Measurements from ENCODE around the gene HAPSTR1.

HAPSTR1 gene

DNA sequence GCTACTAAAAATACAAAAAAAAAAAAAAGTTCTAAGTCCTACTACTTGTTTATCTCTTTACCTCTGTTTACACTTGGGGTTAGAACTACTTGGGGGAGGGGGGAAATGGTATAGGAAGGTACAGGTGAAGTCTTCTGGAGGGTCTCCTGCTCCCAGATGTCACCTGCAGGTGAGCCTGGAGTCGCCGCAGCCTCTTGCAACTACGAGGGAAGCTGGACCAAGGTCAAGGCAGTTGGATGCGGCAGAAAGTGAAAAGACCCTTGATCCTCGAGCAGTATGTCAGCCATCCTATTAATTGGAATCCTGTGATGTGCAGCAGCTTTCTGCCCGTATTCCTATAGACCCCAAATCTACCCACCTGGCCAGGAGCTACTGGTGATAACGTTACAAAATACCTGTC, 33.0 kb downstream of the HAPSTR1 start:
- H3K27ac ChIP-seq, result no peak overlapping the region
- no peaks in the 10 kb centered on the region for H3K9me3 ChIP-seq
- no peaks in the 10 kb centered on the region for H3K27me3 ChIP-seq
- DNase-seq, result no peak
- TF ChIP-seq CTCF (IDR thresholded peaks at IDR 0.05), result no peak
- peaks cover 0 to 26% (median 22%) of the 10 kb centered on the region in 3 donors for H3K36me3 ChIP-seq
- intact Hi-C loops (cut with DNase I; ENCODE audit: low total_unique reads), result no loop called here
- H3K4me3 ChIP-seq, result no peak overlapping the region
- peaks cover 0 to 70% (median 46%) of the 10 kb centered on the region in 4 donors for H3K4me1 ChIP-seq

- Histone ChIP-seq H3K4me3 (no peak overlapping the region), H3K36me3 (peaks cover 0 to 26% (median 22%) of the 10 kb centered on the region in 3 donors), H3K4me1 (peaks cover 0 to 64% (median 41%) of the 10 kb centered on the region in 4 donors), H3K9me3 (no peaks in the 10 kb centered on the region), H3K27me3 (no peaks in the 10 kb centered on the region), H3K27ac (no peak overlapping the region)
- DNase-seq, result no peak
- intact Hi-C loops (cut with DNase I; ENCODE audit: low total_unique reads), result no loop called here
- no peak for TF ChIP-seq CTCF (IDR thresholded peaks at IDR 0.05)
Observed at GRCh38 chr16:9124908-9125584, 33.6 kb downstream of the HAPSTR1 start.

DNA sequence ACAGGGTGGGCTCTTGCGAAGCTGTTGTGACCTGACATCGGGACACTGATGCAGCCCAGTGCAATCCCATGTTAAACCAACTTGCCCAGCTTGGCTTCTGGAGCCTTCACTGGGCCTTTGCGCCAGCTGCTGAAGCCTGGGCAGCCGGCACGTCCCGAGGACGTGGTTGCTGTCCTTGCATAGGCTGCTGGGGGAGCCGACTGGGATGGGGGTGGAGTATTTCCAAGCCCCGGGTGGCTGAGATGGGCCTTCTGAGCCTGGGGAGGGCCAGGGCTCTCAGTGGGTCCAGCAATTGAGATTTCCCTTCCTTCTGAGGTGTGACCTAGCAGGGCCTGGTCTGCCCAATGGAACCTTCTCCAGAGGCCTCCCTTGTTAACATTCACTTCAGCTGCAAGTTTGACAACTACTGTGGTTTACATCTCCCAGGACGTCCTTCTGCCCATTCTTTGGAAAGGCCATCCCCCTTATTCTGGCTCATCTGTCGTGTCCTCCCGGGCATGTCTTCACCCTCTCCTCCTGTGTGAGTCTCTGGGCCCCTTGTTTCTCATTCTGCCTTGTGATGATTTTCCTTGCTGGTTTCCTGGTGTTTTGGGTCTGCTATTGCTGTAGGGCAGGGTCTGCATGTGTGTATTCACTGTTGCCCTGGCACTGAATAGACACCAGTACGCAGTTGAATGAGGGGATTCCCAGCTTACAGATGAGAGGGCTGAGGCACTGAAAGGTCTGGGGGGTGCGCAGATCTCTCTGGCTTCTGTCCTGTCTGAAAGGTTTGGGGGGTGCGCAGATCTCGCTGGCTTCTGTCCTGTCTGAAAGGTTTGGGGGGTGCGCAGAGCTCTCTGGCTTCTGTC, 34.4 kb downstream of the HAPSTR1 start:
- H3K36me3 ChIP-seq, result peaks cover 0 to 26% (median 22%) of the 10 kb centered on the region in 3 donors
- no peak overlapping the region for H3K4me3 ChIP-seq
- intact Hi-C loops (cut with DNase I; ENCODE audit: low total_unique reads), result no loop called here
- no peak overlapping the region for H3K27ac ChIP-seq
- H3K4me1 ChIP-seq, result peaks cover 0 to 56% (median 38%) of the 10 kb centered on the region in 4 donors
- no peaks in the 10 kb centered on the region for H3K27me3 ChIP-seq
- H3K9me3 ChIP-seq, result no peaks in the 10 kb centered on the region
- no peak for TF ChIP-seq CTCF (IDR thresholded peaks at IDR 0.05)
- DNase-seq, result no peak

DNA sequence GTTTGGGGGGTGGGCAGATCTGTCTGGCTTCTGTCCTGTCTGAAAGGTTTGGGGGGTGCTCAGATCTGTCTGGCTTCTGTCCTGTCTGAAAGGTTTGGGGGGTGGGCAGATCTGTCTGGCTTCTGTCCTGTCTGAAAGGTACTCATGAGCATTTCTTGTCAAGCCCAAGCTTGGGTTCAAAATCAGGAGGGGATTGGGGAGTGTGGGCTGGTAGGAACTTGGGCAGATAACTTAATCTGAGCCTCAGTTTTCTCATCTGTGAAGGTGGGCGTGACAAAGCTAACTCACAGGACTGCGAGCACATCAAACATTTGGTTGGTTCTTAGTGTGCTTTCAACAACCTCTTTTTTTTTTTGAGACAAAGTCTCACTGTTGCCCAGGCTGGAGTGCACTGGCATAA, 35.2 kb downstream of the HAPSTR1 start:
- no peak overlapping the region for H3K27ac ChIP-seq
- DNase-seq, result no peak
- H3K36me3 ChIP-seq, result peaks cover 0 to 25% (median 22%) of the 10 kb centered on the region in 3 donors
- no peak for TF ChIP-seq CTCF (IDR thresholded peaks at IDR 0.05)
- no peaks in the 10 kb centered on the region for H3K27me3 ChIP-seq
- intact Hi-C loops (cut with DNase I; ENCODE audit: low total_unique reads), result no loop called here
- H3K9me3 ChIP-seq, result no peaks in the 10 kb centered on the region
- H3K4me3 ChIP-seq, result no peak overlapping the region
- H3K4me1 ChIP-seq, result peaks cover 0 to 52% (median 38%) of the 10 kb centered on the region in 4 donors

DNA sequence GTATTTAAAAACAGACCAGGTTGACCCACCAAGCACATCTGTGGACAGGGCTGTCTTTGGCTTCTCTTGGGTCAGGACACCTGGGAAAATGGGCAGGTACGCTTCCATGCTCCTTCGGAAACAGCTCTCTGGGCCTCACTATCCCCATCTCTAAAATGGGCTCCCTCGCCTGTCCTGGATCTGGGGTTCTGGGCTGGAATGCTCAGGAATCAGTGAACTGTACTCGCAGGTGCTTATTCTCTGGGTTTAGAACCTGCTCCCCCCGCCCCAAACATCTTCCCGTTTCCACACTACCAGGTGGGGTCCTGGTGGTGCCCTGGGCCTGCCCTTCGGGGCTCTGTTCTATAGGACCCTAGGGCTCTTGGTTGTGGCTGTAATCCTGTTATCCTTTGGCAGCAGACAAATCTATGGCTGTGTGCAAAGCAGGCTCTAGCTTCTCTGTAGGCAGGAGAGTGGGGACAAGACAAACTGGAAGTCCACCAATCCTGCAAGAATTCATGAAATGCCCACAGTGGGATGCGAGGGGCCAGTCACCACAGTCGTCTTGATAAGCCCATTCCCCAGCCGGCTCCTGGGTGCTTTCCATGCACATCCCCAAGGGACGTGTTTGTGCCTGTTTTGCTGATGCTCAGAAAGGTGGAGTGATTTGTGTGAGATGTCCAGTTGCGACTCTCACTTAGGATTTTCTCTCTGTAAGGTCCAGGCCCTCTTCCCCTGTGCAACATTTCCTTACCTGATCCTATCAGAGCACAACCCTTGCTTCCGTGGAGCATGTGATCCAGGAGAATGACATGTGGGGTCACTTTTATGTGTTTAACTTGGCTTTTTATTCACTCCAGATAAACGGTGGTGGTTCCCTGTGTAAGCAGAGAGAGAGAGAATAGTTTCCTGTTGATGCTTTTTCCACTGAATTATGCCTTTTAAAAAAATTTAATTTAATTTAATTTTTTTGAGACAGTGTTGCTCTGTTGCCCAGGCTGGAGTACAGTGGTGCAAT, 37.2 kb downstream of the HAPSTR1 start:
- DNase-seq, result no peak
- peaks cover 0 to 12% (median 5%) of the 10 kb centered on the region in 3 donors for H3K36me3 ChIP-seq

More for the DNA sequence above, 37.2 kb downstream of the HAPSTR1 start:
- TF ChIP-seq CTCF (IDR thresholded peaks at IDR 0.05), result no peak
- no peaks in the 10 kb centered on the region for H3K27me3 ChIP-seq
- H3K27ac ChIP-seq, result peak overlapping the region in 1 of 2 donors; percentile 40
- no peaks in the 10 kb centered on the region for H3K9me3 ChIP-seq
- peaks cover 0 to 45% (median 32%) of the 10 kb centered on the region in 4 donors for H3K4me1 ChIP-seq
- intact Hi-C loops (cut with DNase I; ENCODE audit: low total_unique reads), result no loop called here
- H3K4me3 ChIP-seq, result no peak overlapping the region
